ENCODE measurements around the gene DRC3. TPM values are rescaled to one million over a fixed set of nuclear protein-coding genes. Genes with fewer than 3 reads are reported as not detected.

Gene DRC3
- total and polyA plus RNA-seq, 2 donors (not counting 1 experiment from before 2014, with no cell fraction given) = 0.17 TPM; not detected in 1

DNA sequence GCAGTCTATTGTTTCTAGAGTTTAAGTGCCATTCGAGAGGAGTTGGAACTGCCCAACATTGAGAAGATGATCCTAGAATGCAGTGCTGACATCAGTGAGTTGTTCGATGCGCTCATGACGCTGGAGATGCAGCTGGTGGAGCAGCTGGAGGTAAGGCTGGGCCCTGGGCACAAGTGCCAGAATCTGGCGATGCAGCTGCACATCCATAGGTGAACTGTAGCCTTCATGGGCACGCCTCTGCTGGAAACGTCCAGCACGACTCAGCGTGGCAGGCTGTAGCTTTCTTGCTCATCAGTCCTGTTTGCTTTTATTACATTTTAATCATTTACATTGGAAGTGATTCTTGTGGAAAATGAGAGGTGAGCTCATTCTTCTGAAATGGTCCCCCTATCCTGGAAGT is 31.7 kb downstream of the DRC3 start:
- Histone ChIP-seq H3K36me3 (replicated peaks in 1 of 2; ENCODE audit: control extremely low read depth in 1 of 2, control insufficient read depth in 1 of 2, extremely low read depth in 1 of 2, insufficient read depth in 2 of 2, low read length in 1 of 2) (peaks cover 0 to 29% of the 10 kb centered on the region in 2 experiments), H3K4me3 (ENCODE audit: control extremely low read depth in 1 of 5, extremely low read depth in 1 of 5, insufficient read depth in 1 of 5, low read depth in 2 of 5, low read length in 4 of 5) (no peak overlapping the region), H3K4me1 (ENCODE audit: control insufficient read depth in 2 of 2, insufficient read depth in 2 of 2, low read length in 2 of 2) (no peaks in the 10 kb centered on the region), H3K27ac (ENCODE audit: low read length in 2 of 2) (no peak overlapping the region), H3K9ac (ENCODE audit: low read length) (no peak overlapping the region), H3K4me2 (replicated peaks; ENCODE audit: low read depth, low read length, poor library complexity, severe bottlenecking) (no peak overlapping the region), H2AFZ (ENCODE audit: insufficient read depth, low read depth, low read length, poor library complexity, severe bottlenecking) (no peak overlapping the region), H3K9me3 (ENCODE audit: control extremely low read depth in 1 of 3, control insufficient read depth in 2 of 3, insufficient read depth in 1 of 3, low read length in 2 of 3) (no peaks in the 10 kb centered on the region), H3K79me2 (ENCODE audit: control insufficient read depth, insufficient read depth, low read length) (no peaks in the 10 kb centered on the region), H3K27me3 (replicated peaks in 1 of 4; ENCODE audit: control extremely low read depth in 1 of 4, control insufficient read depth in 3 of 4, insufficient read depth in 4 of 4, low read length in 3 of 4) (no peaks in the 10 kb centered on the region), H4K20me1 (ENCODE audit: control insufficient read depth, insufficient read depth, low read length, poor library complexity, severe bottlenecking) (no peaks in the 10 kb centered on the region)
- ATAC-seq (ENCODE audit: low read depth) (no peak), DNase-seq (no peak)
- intact Hi-C loops (cut with micrococcal nuclease) = no loop called here
- Mint-ChIP-seq H3K27me3 (no peaks in the 10 kb centered on the region), H3K9me3 (ENCODE audit: insufficient read depth) (no peaks in the 10 kb centered on the region), H3K27ac (no peak overlapping the region), H3K4me3 (no peak overlapping the region), H3K4me1 (peaks cover 10% of the 10 kb centered on the region)
- CTCF ChIA-PET = no interaction called here
- WGBS (ENCODE audit: insufficient coverage) = 90% methylated on average over 5 of the region's 9 CpGs
- TF ChIP-seq EZH2 (IDR thresholded peaks at IDR 0.05; ENCODE audit: borderline replicate concordance, insufficient read depth, low read depth, low read length, poor library complexity, severe bottlenecking) (no peak), CTCF (IDR thresholded peaks at IDR 0.05) (no peak)
- POLR2A ChIA-PET = no interaction called here

GRCh38 chr17:18004884-18005305 is 32.2 kb downstream of the DRC3 start:
- no peak overlapping the region for H3K4me3 ChIP-seq (ENCODE audit: control extremely low read depth in 1 of 5, extremely low read depth in 1 of 5, insufficient read depth in 1 of 5, low read depth in 2 of 5, low read length in 4 of 5)
- peaks cover 0 to 33% of the 10 kb centered on the region in 2 experiments for H3K36me3 ChIP-seq (replicated peaks in 1 of 2; ENCODE audit: control extremely low read depth in 1 of 2, control insufficient read depth in 1 of 2, extremely low read depth in 1 of 2, insufficient read depth in 2 of 2, low read length in 1 of 2)
- ATAC-seq (ENCODE audit: low read depth) (no peak), DNase-seq (no peak)
- H3K4me3 Mint-ChIP-seq = no peak overlapping the region
- H3K9me3 ChIP-seq (ENCODE audit: control extremely low read depth in 1 of 3, control insufficient read depth in 2 of 3, insufficient read depth in 1 of 3, low read length in 2 of 3) = no peaks in the 10 kb centered on the region
- intact Hi-C loops (cut with micrococcal nuclease) = no loop called here
- no peak overlapping the region for H3K27ac Mint-ChIP-seq
- H3K27me3 ChIP-seq (replicated peaks in 1 of 4; ENCODE audit: control extremely low read depth in 1 of 4, control insufficient read depth in 3 of 4, insufficient read depth in 4 of 4, low read length in 3 of 4) = no peaks in the 10 kb centered on the region
- POLR2A ChIA-PET = no interaction called here
- no peaks in the 10 kb centered on the region for H3K4me1 ChIP-seq (ENCODE audit: control insufficient read depth in 2 of 2, insufficient read depth in 2 of 2, low read length in 2 of 2)
- CTCF ChIA-PET = no interaction called here
- H3K27me3 Mint-ChIP-seq = no peaks in the 10 kb centered on the region
- H3K9ac ChIP-seq (ENCODE audit: low read length) = no peak overlapping the region
- no peaks in the 10 kb centered on the region for H4K20me1 ChIP-seq (ENCODE audit: control insufficient read depth, insufficient read depth, low read length, poor library complexity, severe bottlenecking)
- H3K9me3 Mint-ChIP-seq (ENCODE audit: insufficient read depth) = no peaks in the 10 kb centered on the region
- H3K27ac ChIP-seq (ENCODE audit: low read length in 2 of 2) = no peak overlapping the region
- H3K4me1 Mint-ChIP-seq = peaks cover 10% of the 10 kb centered on the region
- WGBS (ENCODE audit: insufficient coverage) = 100% methylated on average over 6 of the region's 9 CpGs
- no peak overlapping the region for H2AFZ ChIP-seq (ENCODE audit: insufficient read depth, low read depth, low read length, poor library complexity, severe bottlenecking)
- H3K4me2 ChIP-seq (replicated peaks; ENCODE audit: low read depth, low read length, poor library complexity, severe bottlenecking) = no peak overlapping the region
- no peaks in the 10 kb centered on the region for H3K79me2 ChIP-seq (ENCODE audit: control insufficient read depth, insufficient read depth, low read length)
- TF ChIP-seq EZH2 (IDR thresholded peaks at IDR 0.05; ENCODE audit: borderline replicate concordance, insufficient read depth, low read depth, low read length, poor library complexity, severe bottlenecking) = no peak

Data from B cell (primary cell).